HG02943 (cell line): Measurements from ENCODE around the gene SAMD14.
"Not testable (repeated sequence)": the region's sequence is repeated elsewhere in the genome, so short reads cannot be mapped to it uniquely, and the experiment has no call there.

Source experiments
- ATAC-seq: cut with Tn5 transposase; IDR thresholded peaks from one replicate; pipeline ENCODE4 v1.9.1; 2021; ENCODE audit warnings: mild to moderate bottlenecking, low read depth, moderate library complexity; ENCODE audit not compliant: unreplicated experiment

SAMD14 gene

GRCh38 chr17:50062293-50063243, 67.4 kb downstream of the SAMD14 start:
- no peak for ATAC-seq

- ATAC-seq = not testable (repeated sequence)
Observed at GRCh38 chr17:50061713-50062045, 68.3 kb downstream of the SAMD14 start.

- ATAC-seq = no peak
Observed at GRCh38 chr17:50060951-50061712, 68.8 kb downstream of the SAMD14 start.
